DND-41 (cell line): ENCODE measurements around the gene SYNDIG1.

Experiments used
- ATAC-seq: fragments of 200-7000 bp; cut with Tn5 transposase; 3 replicates; pipeline ENCODE4 v1.9.1; 2021; ENCODE audit warnings: low read depth; ENCODE audit not compliant: insufficient read depth
- DNase-seq: peaks from one replicate; pipeline ENCODE4 v3.0.0-alpha.2; 2020
- H2AFZ ChIP-seq: 2 replicates; pipeline ENCODE4 v1.6.0; 2012; ENCODE audit warnings: low read depth, low read length
- H3K27ac ChIP-seq: 2 replicates; pipeline ENCODE4 v1.5.1; 2012; ENCODE audit warnings: low read length, inconsistent platforms
- H3K27me3 ChIP-seq: fragments of 200-600 bp; sonication (generic); 2 replicates; pipeline ENCODE4 v1.6.0; 2012; ENCODE audit warnings: low read length, mild to moderate bottlenecking, inconsistent platforms; ENCODE audit not compliant: insufficient read depth, poor library complexity
- H3K36me3 ChIP-seq: 2 replicates; pipeline ENCODE4 v1.5.1; 2012; ENCODE audit warnings: low read length, inconsistent platforms; ENCODE audit not compliant: insufficient read depth
- H3K4me1 ChIP-seq: 2 replicates; pipeline ENCODE4 v1.5.1; 2012; ENCODE audit warnings: mild to moderate bottlenecking, low read length; ENCODE audit not compliant: insufficient read depth
- H3K4me2 ChIP-seq: 2 replicates; pipeline ENCODE4 v1.6.0; 2012; ENCODE audit warnings: mild to moderate bottlenecking, moderate library complexity, low read length, inconsistent platforms; ENCODE audit not compliant: insufficient read depth
- H3K4me3 ChIP-seq, 2 experiments: fragments of 200-600 bp in 1 of 2; shearing (Covaris generic) in 1 of 2; 2 replicates each; pipeline ENCODE4 v1.5.1; 2012 to 2016; ENCODE audit warnings: inconsistent platforms in 2 of 2, low read length in 2 of 2, mild to moderate bottlenecking in 2 of 2, low read depth in 1 of 2, moderate library complexity in 1 of 2
- H3K79me2 ChIP-seq: 2 replicates; pipeline ENCODE4 v1.6.0; 2012; ENCODE audit warnings: low read length, inconsistent platforms; ENCODE audit not compliant: insufficient read depth
- H3K9ac ChIP-seq: 2 replicates; pipeline ENCODE4 v1.6.0; 2012; ENCODE audit warnings: low read depth, mild to moderate bottlenecking, inconsistent platforms, low read length, moderate library complexity
- H3K9me3 ChIP-seq: 2 replicates; pipeline ENCODE4 v1.5.1; 2012; ENCODE audit warnings: low read length, moderate library complexity, mild to moderate bottlenecking, inconsistent platforms; ENCODE audit not compliant: insufficient read depth, severe bottlenecking
- H4K20me1 ChIP-seq: 2 replicates; pipeline ENCODE4 v1.6.0; 2012; ENCODE audit warnings: low read length; ENCODE audit not compliant: insufficient read depth
- EZH2 ChIP-seq: IDR thresholded peaks from 3 replicates; pipeline ENCODE4 v1.6.1; 2012; ENCODE audit warnings: borderline replicate concordance, low read depth, mild to moderate bottlenecking, moderate library complexity, low read length, inconsistent platforms; ENCODE audit not compliant: severe bottlenecking
- TF ChIP-seq, protein P1 (sequence below): IDR thresholded peaks from 2 replicates; pipeline ENCODE4 v1.5.1; 2012; ENCODE audit warnings: borderline replicate concordance, low read length, moderate library complexity, mild to moderate bottlenecking; ENCODE audit not compliant: poor library complexity, severe bottlenecking; ENCODE audit errors: extremely low read depth

SYNDIG1 gene

DNA sequence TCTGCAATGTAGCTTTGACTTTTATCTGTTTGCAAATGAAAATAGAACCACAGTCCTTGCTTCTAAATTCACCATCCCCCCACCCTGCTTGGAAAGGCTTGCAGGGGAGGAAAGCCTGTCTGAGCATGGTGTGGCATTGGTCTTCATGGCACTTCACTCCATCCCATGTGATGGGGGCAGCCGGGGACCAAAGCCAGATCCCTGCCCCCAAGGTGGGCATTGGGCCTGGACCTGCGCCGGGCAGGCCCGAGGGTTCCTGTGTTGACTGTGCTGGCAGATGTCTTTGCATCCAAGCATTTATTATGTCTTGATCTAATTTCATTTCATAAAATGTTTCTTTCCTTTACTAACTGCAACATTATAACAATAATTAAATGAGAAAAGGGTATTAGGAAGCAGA is 120.0 kb downstream of the SYNDIG1 start:
- no peak overlapping the region for H3K9ac ChIP-seq
- no peak overlapping the region for H3K4me3 ChIP-seq
- no peaks in the 10 kb centered on the region for H4K20me1 ChIP-seq
- no peaks in the 10 kb centered on the region for H3K27me3 ChIP-seq
- TF ChIP-seq, protein P1, sequence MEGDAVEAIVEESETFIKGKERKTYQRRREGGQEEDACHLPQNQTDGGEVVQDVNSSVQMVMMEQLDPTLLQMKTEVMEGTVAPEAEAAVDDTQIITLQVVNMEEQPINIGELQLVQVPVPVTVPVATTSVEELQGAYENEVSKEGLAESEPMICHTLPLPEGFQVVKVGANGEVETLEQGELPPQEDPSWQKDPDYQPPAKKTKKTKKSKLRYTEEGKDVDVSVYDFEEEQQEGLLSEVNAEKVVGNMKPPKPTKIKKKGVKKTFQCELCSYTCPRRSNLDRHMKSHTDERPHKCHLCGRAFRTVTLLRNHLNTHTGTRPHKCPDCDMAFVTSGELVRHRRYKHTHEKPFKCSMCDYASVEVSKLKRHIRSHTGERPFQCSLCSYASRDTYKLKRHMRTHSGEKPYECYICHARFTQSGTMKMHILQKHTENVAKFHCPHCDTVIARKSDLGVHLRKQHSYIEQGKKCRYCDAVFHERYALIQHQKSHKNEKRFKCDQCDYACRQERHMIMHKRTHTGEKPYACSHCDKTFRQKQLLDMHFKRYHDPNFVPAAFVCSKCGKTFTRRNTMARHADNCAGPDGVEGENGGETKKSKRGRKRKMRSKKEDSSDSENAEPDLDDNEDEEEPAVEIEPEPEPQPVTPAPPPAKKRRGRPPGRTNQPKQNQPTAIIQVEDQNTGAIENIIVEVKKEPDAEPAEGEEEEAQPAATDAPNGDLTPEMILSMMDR: no peak
- no peak for TF ChIP-seq EZH2
- H3K4me1 ChIP-seq: no peaks in the 10 kb centered on the region
- DNase-seq (no peak), ATAC-seq (no peak)
- no peaks in the 10 kb centered on the region for H3K9me3 ChIP-seq
- H3K36me3 ChIP-seq: no peaks in the 10 kb centered on the region
- H3K4me2 ChIP-seq: no peak overlapping the region
- H3K79me2 ChIP-seq: no peaks in the 10 kb centered on the region
- H3K27ac ChIP-seq: no peak overlapping the region
- no peak overlapping the region for H2AFZ ChIP-seq

DNA sequence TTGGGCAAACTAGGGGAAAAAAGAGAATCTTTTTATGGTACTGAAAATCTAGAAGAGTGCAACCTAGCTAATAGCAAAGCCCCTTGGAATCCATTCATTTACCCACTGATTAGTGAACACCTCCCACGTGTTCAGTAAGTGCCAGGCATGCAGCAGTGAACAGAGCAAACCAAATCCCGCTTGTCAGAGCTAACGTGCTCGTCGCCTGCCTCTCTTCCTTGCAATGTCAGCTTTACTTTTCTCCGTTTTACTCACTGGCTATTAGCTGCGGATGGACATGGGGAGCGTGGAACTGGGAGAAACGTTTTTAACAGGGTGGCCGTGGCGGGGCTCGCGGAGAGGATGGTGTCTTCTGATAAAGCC is 120.4 kb downstream of the SYNDIG1 start:
- no peaks in the 10 kb centered on the region for H3K79me2 ChIP-seq
- no peak for DNase-seq
- no peaks in the 10 kb centered on the region for H3K9me3 ChIP-seq
- no peaks in the 10 kb centered on the region for H4K20me1 ChIP-seq
- no peaks in the 10 kb centered on the region for H3K36me3 ChIP-seq
- no peak overlapping the region for H2AFZ ChIP-seq
- no peaks in the 10 kb centered on the region for H3K4me1 ChIP-seq
- no peak overlapping the region for H3K4me2 ChIP-seq
- no peak overlapping the region for H3K9ac ChIP-seq
- TF ChIP-seq, protein P1: no peak
- no peak for ATAC-seq
- H3K4me3 ChIP-seq: no peak overlapping the region
- no peak overlapping the region for H3K27ac ChIP-seq
- H3K27me3 ChIP-seq: no peaks in the 10 kb centered on the region

DNA sequence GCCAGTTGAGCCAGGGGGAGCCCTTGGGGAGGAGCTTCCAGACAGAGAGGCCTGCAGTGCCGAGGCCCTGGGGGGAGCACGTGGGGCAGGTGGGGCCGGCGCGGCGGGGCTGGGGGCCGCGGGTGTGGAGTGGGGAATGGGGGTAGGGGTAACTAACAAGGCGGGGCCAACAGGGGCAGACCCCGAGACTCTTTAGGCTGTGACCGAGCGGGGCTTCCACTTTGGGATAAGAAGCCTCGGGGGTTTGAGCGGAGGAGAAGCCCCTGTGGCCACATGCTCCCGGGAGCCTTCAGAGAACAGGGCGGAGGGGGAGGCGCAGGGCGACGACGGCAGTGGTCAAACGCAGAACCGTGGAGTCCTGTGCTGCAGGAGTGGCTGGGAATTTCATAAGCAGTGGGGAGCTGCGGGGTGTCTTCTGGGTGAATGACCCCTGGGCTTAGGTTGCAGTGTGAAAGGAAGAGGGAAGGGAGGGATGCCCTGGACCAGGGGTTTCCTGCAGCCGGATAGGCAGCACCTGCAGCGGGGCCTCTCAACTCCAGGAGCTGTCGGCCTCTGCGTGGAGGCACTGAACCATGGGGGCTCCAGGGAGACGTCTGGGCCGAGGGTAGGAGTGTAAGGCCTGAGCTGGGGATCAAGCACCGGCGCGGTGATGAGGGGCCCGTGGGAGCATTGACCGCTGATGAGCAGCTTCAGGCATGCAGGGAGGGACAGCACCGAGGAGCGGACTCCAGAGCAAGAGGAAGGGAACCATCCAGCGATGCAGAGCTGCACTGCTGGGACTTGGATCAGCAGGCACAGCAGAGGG is 121.0 kb downstream of the SYNDIG1 start:
- Histone ChIP-seq H3K27ac (no peak overlapping the region), H3K4me1 (no peaks in the 10 kb centered on the region), H2AFZ (no peak overlapping the region), H3K9ac (no peak overlapping the region), H3K79me2 (no peaks in the 10 kb centered on the region), H4K20me1 (no peaks in the 10 kb centered on the region), H3K4me3 (no peak overlapping the region), H3K9me3 (no peaks in the 10 kb centered on the region), H3K4me2 (no peak overlapping the region), H3K36me3 (no peaks in the 10 kb centered on the region), H3K27me3 (no peaks in the 10 kb centered on the region)
- ATAC-seq (no peak), DNase-seq (no peak)
- TF ChIP-seq, protein P1: no peak
- no peak for TF ChIP-seq EZH2

DNA sequence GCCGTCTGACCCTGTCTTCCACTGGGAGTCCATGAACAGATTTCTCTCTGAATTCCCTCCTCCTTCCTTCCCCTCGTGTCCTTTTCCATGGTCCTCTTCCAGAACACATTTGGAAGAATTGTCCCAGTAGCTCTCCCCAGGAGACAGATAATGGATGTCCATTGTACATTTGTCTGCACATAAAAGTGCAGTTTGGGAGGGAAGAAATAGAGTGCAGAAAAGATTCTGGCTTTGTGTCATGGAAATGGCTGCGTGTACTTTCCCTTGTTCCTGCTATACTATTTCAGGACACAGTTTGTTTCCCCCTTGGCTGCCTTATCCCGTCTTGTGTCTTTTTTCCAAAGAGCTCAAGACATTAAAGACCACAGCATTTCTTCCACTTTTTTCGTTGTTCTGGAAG is 127.6 kb downstream of the SYNDIG1 start:
- no peak for ATAC-seq
- Histone ChIP-seq H2AFZ (no peak overlapping the region), H3K4me1 (no peaks in the 10 kb centered on the region), H3K4me3 (no peak overlapping the region), H3K4me2 (no peak overlapping the region), H3K79me2 (no peaks in the 10 kb centered on the region), H3K27ac (no peak overlapping the region), H4K20me1 (no peaks in the 10 kb centered on the region), H3K9ac (no peak overlapping the region), H3K27me3 (no peaks in the 10 kb centered on the region), H3K36me3 (no peaks in the 10 kb centered on the region), H3K9me3 (peaks cover 5% of the 10 kb centered on the region)
- no peak for DNase-seq
- TF ChIP-seq EZH2: no peak
- TF ChIP-seq, protein P1: no peak
